Hepatocyte (in vitro differentiated cells): ENCODE measurements around the gene PRSS21. TPM values are rescaled to one million over a fixed set of nuclear protein-coding genes. Genes with fewer than 3 reads are reported as not detected.

Source experiments
- DNase-seq: peaks from one replicate; pipeline ENCODE4 v3.0.0-alpha.2; 2016; ENCODE audit warnings: low spot score
- H2AFZ ChIP-seq: fragments of 200-600 bp; sonication (generic); 2 replicates; pipeline ENCODE4 v1.6.0; 2016; ENCODE audit warnings: antibody characterized with exemption, mild to moderate bottlenecking
- H3K27ac ChIP-seq: fragments of 200-600 bp; sonication (generic); 2 replicates; pipeline ENCODE4 v1.5.1; 2016; ENCODE audit warnings: mild to moderate bottlenecking
- H3K27me3 ChIP-seq: fragments of 200-600 bp; sonication (generic); 2 replicates; pipeline ENCODE4 v1.6.1; 2016
- H3K36me3 ChIP-seq: fragments of 200-600 bp; sonication (generic); replicated peaks from 2 replicates; pipeline ENCODE4 v1.5.1; 2016; ENCODE audit warnings: low read depth; ENCODE audit not compliant: insufficient read depth
- H3K4me1 ChIP-seq: fragments of 200-600 bp; sonication (generic); 2 replicates; pipeline ENCODE4 v1.5.1; 2016; ENCODE audit warnings: mild to moderate bottlenecking, moderate library complexity; ENCODE audit not compliant: insufficient read depth
- H3K4me2 ChIP-seq: fragments of 200-600 bp; sonication (generic); 2 replicates; pipeline ENCODE4 v1.6.0; 2016
- H3K4me3 ChIP-seq: fragments of 200-600 bp; sonication (generic); 2 replicates; pipeline ENCODE4 v1.5.1; 2016; ENCODE audit warnings: mild to moderate bottlenecking
- H3K79me2 ChIP-seq: fragments of 200-600 bp; sonication (generic); 2 replicates; pipeline ENCODE4 v1.6.0; 2017; ENCODE audit warnings: mild to moderate bottlenecking
- H3K9me2 ChIP-seq: fragments of 200-600 bp; sonication (generic); replicated peaks from 2 replicates; pipeline ENCODE4 v1.6.0; 2017; ENCODE audit warnings: mild to moderate bottlenecking; ENCODE audit not compliant: insufficient read depth
- H3K9me3 ChIP-seq: fragments of 200-600 bp; sonication (generic); 2 replicates; pipeline ENCODE4 v1.5.1; 2016; ENCODE audit warnings: low read depth, mild to moderate bottlenecking
- H4K20me1 ChIP-seq: fragments of 200-600 bp; sonication (generic); 2 replicates; pipeline ENCODE4 v1.6.0; 2016; ENCODE audit warnings: mild to moderate bottlenecking; ENCODE audit not compliant: insufficient read depth, poor library complexity, severe bottlenecking
- CTCF ChIP-seq: fragments of 200-600 bp; sonication (generic); IDR thresholded peaks from 2 replicates; pipeline ENCODE4 v1.5.1; 2016; ENCODE audit warnings: antibody characterized with exemption, mild to moderate bottlenecking; ENCODE audit not compliant: poor library complexity
- EZH2 ChIP-seq: fragments of 200-600 bp; sonication (generic); IDR thresholded peaks from 2 replicates; pipeline ENCODE4 v1.6.1; 2016; ENCODE audit warnings: antibody characterized with exemption, mild to moderate bottlenecking, borderline replicate concordance
- EZH2phosphoT487 ChIP-seq: fragments of 200-600 bp; sonication (generic); IDR thresholded peaks from one replicate; pipeline ENCODE4 v1.6.1; 2018; ENCODE audit warnings: antibody characterized with exemption, mild to moderate bottlenecking, low read depth, moderate library complexity; ENCODE audit not compliant: unreplicated experiment, severe bottlenecking
- WGBS: methylation state at CpG from one replicate; pipeline ENCODE4 v1.1.6; 2016; ENCODE audit warnings: low lambda C conversion rate; ENCODE audit errors: missing lambda C conversion rate; 5-methylcytosine and 5-hydroxymethylcytosine counted together
- polyA plus RNA-seq: library from polyadenylated mRNA; unstranded; fragments of >200 nt; fragmentation: Nextera tagmentation; extraction: Ambion mirVana; gene quantifications from 2 replicates; pipeline ENCODE4 v1.2.1, GENCODE V29; 2016
- total RNA-seq: library from RNA; depleted of rRNA; stranded (reverse); fragments of >200 nt; gene quantifications from 2 replicates; pipeline ENCODE4 v1.2.3, GENCODE V29; 2014

The PRSS21 gene
- total and polyA plus RNA-seq, 2 experiments from 2014 or later: not detected

- Histone ChIP-seq H3K4me3 (no peak overlapping the region), H3K27me3 (no peaks in the 10 kb centered on the region), H3K4me1 (peaks cover 6% of the 10 kb centered on the region), H3K9me2 (no peaks in the 10 kb centered on the region), H4K20me1 (no peaks in the 10 kb centered on the region), H3K9me3 (no peaks in the 10 kb centered on the region), H3K79me2 (no peaks in the 10 kb centered on the region), H3K4me2 (peak overlapping the region; percentile 26), H3K36me3 (no peaks in the 10 kb centered on the region), H3K27ac (peak overlapping the region; percentile 87), H2AFZ (no peak overlapping the region)
- peak; percentile 65 for DNase-seq
- WGBS: 41% methylated on average over 3 of the region's 3 CpGs
- TF ChIP-seq CTCF: no peak
- no peak for TF ChIP-seq EZH2phosphoT487
- TF ChIP-seq EZH2: no peak
These were observed 29.7 kb downstream of the PRSS21 start for GRCh38 chr16:2846511-2847310.

DNA sequence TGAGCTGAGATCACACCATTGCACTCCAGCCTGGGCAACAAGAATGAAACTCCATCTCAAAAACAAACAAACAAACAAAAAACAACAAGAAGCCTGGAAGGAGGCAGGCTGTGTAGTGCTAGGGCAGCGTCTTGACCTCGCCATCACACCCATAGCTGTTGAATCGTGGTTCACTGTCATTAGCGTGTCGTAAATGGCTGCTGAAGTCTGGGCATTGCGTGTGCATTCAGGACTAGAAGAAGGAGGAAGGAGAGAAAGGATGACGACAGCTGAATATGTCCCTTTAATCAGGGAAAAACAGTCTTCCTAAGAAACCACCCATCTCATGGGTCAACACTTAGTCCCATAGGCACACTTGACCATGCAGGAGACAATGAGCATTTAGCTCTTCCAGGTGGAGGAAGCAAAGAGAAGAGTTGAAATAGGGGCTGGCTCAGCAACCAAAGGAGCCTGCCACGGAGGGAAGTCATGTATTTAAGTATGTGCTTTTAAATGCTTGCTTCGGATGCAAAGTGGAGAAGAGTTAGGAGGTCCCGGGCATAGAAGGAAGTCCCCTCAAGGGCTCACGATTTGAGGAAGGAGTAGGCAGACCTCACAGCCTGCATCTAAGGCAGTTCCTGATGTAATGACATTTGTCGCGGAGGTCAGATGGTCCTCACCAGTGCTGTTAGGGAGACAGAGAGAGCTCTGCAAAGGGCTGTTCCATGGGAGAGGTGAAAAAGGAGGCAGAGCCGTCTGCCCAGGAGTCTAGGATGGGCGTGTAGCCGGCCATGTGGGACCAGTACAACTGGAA, 32.1 kb downstream of the PRSS21 start:
- Histone ChIP-seq H3K4me2 (no peak overlapping the region), H3K79me2 (no peaks in the 10 kb centered on the region), H3K36me3 (no peaks in the 10 kb centered on the region), H3K27ac (no peak overlapping the region), H3K27me3 (no peaks in the 10 kb centered on the region), H4K20me1 (no peaks in the 10 kb centered on the region), H3K4me3 (no peak overlapping the region), H3K9me3 (no peaks in the 10 kb centered on the region), H2AFZ (no peak overlapping the region), H3K4me1 (peaks cover 6% of the 10 kb centered on the region), H3K9me2 (no peaks in the 10 kb centered on the region)
- WGBS: 88% methylated on average over 16 of the region's 16 CpGs
- DNase-seq: no peak
- no peak for TF ChIP-seq EZH2phosphoT487
- TF ChIP-seq CTCF: no peak
- no peak for TF ChIP-seq EZH2

DNA sequence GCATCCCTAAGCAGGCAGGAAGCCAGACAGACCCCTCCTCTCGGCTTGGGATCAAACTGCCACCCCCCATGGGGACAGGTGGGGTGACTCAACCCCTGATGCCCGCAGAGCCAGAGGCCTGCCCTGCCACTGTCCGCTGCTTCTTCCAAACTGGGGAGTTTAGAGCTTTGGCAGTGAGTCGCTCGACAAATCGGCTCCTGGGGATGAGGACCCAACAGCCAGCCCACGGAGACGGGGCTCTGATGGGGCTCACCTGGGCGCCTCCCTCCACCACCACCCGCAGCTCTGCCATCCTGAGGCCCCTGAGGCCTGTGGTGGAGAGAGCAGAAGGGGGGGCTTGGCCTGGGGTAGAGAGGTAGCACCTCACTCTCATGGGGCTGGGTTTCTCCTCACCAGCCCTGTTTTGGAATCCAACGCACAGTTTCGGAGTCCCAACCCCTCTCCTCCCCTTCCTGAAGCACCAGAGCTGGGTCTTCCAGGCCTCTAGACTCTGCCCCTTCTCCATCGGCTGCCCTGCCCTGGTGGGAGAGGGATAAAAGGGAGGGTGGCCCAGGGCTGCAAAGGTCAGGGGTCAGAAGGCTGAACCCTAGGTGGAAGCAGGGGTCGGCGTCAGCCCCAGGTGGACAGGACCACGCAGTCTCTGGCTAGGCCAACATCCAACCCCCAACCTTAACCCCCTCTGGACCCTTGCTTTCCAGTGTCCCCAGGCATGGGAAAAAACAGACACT, 35.1 kb downstream of the PRSS21 start:
- no peak overlapping the region for H2AFZ ChIP-seq
- H3K4me3 ChIP-seq: no peak overlapping the region
- no peaks in the 10 kb centered on the region for H3K9me2 ChIP-seq
- 92% methylated on average over 16 of the region's 16 CpGs for WGBS
- H4K20me1 ChIP-seq: no peaks in the 10 kb centered on the region
- H3K79me2 ChIP-seq: peaks cover 6% of the 10 kb centered on the region
- no peaks in the 10 kb centered on the region for H3K27me3 ChIP-seq
- no peak overlapping the region for H3K4me2 ChIP-seq
- TF ChIP-seq EZH2: no peak
- H3K27ac ChIP-seq: no peak overlapping the region
- DNase-seq: no peak
- H3K4me1 ChIP-seq: peaks cover 5% of the 10 kb centered on the region
- no peaks in the 10 kb centered on the region for H3K36me3 ChIP-seq
- no peaks in the 10 kb centered on the region for H3K9me3 ChIP-seq
